GM12878 (cell line): ENCODE measurements around the gene RHOB. TPM values are rescaled to one million over a fixed set of nuclear protein-coding genes. Genes with fewer than 3 reads are reported as not detected.

Experiments used
- CBFB ChIP-seq: IDR thresholded peaks from 2 replicates; pipeline ENCODE4 v1.6.1; 2016; ENCODE audit warnings: antibody characterized with exemption, low read depth
- FOXM1 ChIP-seq: IDR thresholded peaks from 2 replicates; pipeline ENCODE4 v1.6.1; 2012; ENCODE audit warnings: low read depth, mild to moderate bottlenecking, inconsistent platforms, low read length, moderate library complexity
- IRF4 ChIP-seq: IDR thresholded peaks from 2 replicates; pipeline ENCODE4 v1.6.1; 2011; ENCODE audit warnings: low read depth, low read length
- MXI1 ChIP-seq: fragments of 150-350 bp; IDR thresholded peaks from 2 replicates; pipeline ENCODE4 v1.6.1; 2011; ENCODE audit warnings: low read depth, mild to moderate bottlenecking, inconsistent platforms, low read length, improper control_type of control experiment
- POLR2A ChIP-seq: IDR thresholded peaks from 2 replicates; pipeline ENCODE4 v1.6.1; 2011; ENCODE audit warnings: low read depth, mild to moderate bottlenecking, low read length
- POU2F2 ChIP-seq: IDR thresholded peaks from 3 replicates; pipeline ENCODE4 v1.6.1; 2011; ENCODE audit warnings: low read depth, mild to moderate bottlenecking, low read length, borderline replicate concordance
- SP1 ChIP-seq: IDR thresholded peaks from one replicate; pipeline ENCODE4 v1.6.1; 2011; ENCODE audit warnings: low read depth, low read length
- ZNF24 ChIP-seq: fragments of 450-650 bp; IDR thresholded peaks from 2 replicates; pipeline ENCODE4 v1.6.1; 2017; ENCODE audit warnings: antibody characterized with exemption, mild to moderate bottlenecking
- ZNF622 ChIP-seq: fragments of 450-650 bp; IDR thresholded peaks from 2 replicates; pipeline ENCODE4 v1.6.1; 2017; ENCODE audit warnings: mild to moderate bottlenecking, inconsistent platforms
- polyA plus RNA-seq, 11 experiments: library from polyadenylated mRNA; depleted of rRNA in 4 of 11; unstranded in 6 of 11; stranded (reverse) in 5 of 11; fragments of >200 nt; fragmentation: Nextera tagmentation in 4 of 11; fragmentation: Illumina TruSeq in 1 of 11; extraction: Ambion mirVana in 4 of 11; extraction: Trizol in 1 of 11; gene quantifications; 1 replicate in 1 of 11; 2 replicates in 10 of 11; pipeline versions ENCODE4 v1.2.1 to v1.2.3, GENCODE V29; 2011 to 2016; ENCODE audit warnings: inconsistent platforms in 2 of 11, missing spikeins in 2 of 11, low read depth in 1 of 11
- total RNA-seq, 4 experiments: library from RNA; depleted of rRNA in 3 of 4; stranded (reverse); fragments of >200 nt in 3 of 4; fragmentation: Illumina TruSeq in 1 of 4; extraction: Trizol in 1 of 4; gene quantifications; 2 replicates each; pipeline versions ENCODE4 v1.2.1 to v1.2.3, GENCODE V29; 2013 to 2021
- TF ChIP-seq, protein P1 (sequence below): IDR thresholded peaks from 2 replicates; pipeline ENCODE4 v1.6.1; 2011; ENCODE audit warnings: low read depth, low read length, improper control_type of control experiment, borderline replicate concordance
- TF ChIP-seq, protein P2 (sequence below): fragments of 450-650 bp; IDR thresholded peaks from 2 replicates; pipeline ENCODE4 v1.6.1; 2017; ENCODE audit warnings: mild to moderate bottlenecking, moderate library complexity
- TF ChIP-seq, protein P3 (sequence below): IDR thresholded peaks from 2 replicates; pipeline ENCODE4 v1.6.1; 2012; ENCODE audit warnings: low read length, inconsistent platforms
- TF ChIP-seq, protein P4 (sequence below): fragments of 450-650 bp; IDR thresholded peaks from 2 replicates; pipeline ENCODE4 v1.6.1; 2017; ENCODE audit warnings: antibody characterized with exemption, mild to moderate bottlenecking, moderate library complexity

RHOB gene
- total and polyA plus RNA-seq, 10 of the 15 experiments (the other 5 are each of a cell fraction or from before 2014, with no cell fraction given), result 0.03 to 4.5 (median 1.2) TPM

DNA sequence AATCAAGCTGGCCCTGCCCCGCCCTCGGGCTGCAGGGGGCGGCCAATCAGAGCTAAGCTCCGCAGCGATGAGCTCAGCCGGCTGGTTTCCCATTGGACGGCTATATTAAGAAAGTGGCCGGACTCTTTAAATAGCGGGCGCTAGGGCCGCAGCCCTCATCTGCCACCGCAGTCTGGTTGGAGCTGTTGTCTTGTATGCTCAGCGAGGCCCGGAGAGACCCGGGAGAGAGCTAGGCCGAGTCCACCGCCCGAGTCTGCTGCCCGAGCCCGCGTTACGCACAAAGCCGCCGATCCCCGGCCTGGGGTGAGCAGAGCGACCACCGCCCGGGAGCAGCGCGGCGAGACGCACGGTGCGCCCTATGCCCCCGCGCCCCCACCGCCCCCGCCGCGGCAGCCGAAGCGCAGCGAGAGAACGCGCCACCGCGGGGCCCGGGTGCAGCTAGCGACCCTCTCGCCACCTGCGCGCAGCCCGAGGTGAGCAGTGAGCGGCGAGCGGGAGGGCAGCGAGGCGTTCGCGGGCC is at the start of gene RHOB (continued):
- TF ChIP-seq, protein P1, sequence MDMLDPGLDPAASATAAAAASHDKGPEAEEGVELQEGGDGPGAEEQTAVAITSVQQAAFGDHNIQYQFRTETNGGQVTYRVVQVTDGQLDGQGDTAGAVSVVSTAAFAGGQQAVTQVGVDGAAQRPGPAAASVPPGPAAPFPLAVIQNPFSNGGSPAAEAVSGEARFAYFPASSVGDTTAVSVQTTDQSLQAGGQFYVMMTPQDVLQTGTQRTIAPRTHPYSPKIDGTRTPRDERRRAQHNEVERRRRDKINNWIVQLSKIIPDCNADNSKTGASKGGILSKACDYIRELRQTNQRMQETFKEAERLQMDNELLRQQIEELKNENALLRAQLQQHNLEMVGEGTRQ, result no peak
- TF ChIP-seq ZNF622, result no peak
- TF ChIP-seq, protein P2, sequence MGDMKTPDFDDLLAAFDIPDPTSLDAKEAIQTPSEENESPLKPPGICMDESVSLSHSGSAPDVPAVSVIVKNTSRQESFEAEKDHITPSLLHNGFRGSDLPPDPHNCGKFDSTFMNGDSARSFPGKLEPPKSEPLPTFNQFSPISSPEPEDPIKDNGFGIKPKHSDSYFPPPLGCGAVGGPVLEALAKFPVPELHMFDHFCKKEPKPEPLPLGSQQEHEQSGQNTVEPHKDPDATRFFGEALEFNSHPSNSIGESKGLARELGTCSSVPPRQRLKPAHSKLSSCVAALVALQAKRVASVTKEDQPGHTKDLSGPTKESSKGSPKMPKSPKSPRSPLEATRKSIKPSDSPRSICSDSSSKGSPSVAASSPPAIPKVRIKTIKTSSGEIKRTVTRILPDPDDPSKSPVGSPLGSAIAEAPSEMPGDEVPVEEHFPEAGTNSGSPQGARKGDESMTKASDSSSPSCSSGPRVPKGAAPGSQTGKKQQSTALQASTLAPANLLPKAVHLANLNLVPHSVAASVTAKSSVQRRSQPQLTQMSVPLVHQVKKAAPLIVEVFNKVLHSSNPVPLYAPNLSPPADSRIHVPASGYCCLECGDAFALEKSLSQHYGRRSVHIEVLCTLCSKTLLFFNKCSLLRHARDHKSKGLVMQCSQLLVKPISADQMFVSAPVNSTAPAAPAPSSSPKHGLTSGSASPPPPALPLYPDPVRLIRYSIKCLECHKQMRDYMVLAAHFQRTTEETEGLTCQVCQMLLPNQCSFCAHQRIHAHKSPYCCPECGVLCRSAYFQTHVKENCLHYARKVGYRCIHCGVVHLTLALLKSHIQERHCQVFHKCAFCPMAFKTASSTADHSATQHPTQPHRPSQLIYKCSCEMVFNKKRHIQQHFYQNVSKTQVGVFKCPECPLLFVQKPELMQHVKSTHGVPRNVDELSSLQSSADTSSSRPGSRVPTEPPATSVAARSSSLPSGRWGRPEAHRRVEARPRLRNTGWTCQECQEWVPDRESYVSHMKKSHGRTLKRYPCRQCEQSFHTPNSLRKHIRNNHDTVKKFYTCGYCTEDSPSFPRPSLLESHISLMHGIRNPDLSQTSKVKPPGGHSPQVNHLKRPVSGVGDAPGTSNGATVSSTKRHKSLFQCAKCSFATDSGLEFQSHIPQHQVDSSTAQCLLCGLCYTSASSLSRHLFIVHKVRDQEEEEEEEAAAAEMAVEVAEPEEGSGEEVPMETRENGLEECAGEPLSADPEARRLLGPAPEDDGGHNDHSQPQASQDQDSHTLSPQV, result no peak
- peak; percentile 77 for TF ChIP-seq SP1
- TF ChIP-seq FOXM1, result no peak
- no peak for TF ChIP-seq IRF4
- no peak for TF ChIP-seq MXI1
- peak; percentile 88 for TF ChIP-seq POU2F2
- no peak for TF ChIP-seq ZNF24
- TF ChIP-seq, protein P3, sequence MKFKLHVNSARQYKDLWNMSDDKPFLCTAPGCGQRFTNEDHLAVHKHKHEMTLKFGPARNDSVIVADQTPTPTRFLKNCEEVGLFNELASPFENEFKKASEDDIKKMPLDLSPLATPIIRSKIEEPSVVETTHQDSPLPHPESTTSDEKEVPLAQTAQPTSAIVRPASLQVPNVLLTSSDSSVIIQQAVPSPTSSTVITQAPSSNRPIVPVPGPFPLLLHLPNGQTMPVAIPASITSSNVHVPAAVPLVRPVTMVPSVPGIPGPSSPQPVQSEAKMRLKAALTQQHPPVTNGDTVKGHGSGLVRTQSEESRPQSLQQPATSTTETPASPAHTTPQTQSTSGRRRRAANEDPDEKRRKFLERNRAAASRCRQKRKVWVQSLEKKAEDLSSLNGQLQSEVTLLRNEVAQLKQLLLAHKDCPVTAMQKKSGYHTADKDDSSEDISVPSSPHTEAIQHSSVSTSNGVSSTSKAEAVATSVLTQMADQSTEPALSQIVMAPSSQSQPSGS, result peak; percentile 76; the same call in 1 of the 2 replicates
- peak; percentile 88 for TF ChIP-seq CBFB
- TF ChIP-seq, protein P4, sequence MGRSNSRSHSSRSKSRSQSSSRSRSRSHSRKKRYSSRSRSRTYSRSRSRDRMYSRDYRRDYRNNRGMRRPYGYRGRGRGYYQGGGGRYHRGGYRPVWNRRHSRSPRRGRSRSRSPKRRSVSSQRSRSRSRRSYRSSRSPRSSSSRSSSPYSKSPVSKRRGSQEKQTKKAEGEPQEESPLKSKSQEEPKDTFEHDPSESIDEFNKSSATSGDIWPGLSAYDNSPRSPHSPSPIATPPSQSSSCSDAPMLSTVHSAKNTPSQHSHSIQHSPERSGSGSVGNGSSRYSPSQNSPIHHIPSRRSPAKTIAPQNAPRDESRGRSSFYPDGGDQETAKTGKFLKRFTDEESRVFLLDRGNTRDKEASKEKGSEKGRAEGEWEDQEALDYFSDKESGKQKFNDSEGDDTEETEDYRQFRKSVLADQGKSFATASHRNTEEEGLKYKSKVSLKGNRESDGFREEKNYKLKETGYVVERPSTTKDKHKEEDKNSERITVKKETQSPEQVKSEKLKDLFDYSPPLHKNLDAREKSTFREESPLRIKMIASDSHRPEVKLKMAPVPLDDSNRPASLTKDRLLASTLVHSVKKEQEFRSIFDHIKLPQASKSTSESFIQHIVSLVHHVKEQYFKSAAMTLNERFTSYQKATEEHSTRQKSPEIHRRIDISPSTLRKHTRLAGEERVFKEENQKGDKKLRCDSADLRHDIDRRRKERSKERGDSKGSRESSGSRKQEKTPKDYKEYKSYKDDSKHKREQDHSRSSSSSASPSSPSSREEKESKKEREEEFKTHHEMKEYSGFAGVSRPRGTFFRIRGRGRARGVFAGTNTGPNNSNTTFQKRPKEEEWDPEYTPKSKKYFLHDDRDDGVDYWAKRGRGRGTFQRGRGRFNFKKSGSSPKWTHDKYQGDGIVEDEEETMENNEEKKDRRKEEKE, result no peak
- peak; percentile 98 for TF ChIP-seq POLR2A
